H9 (cell line): ENCODE data around the gene AXL. TPM values are rescaled to one million over a fixed set of nuclear protein-coding genes. Genes with fewer than 3 reads are reported as not detected.

ENCODE experiments used
- DNase-seq: peaks from one replicate; pipeline ENCODE4 v3.0.0-alpha.2; 2017
- H2AFZ ChIP-seq: one replicate; pipeline ENCODE4 v1.6.1; 2013; ENCODE audit warnings: mild to moderate bottlenecking, low read length, control low read depth, moderate library complexity
- H2AK5ac ChIP-seq: 2 replicates; pipeline ENCODE4 v1.6.1; 2013; ENCODE audit warnings: low read length, control low read depth, mixed read lengths; ENCODE audit not compliant: insufficient read length
- H2BK120ac ChIP-seq: one replicate; pipeline ENCODE4 v1.6.1; 2013; ENCODE audit warnings: low read depth, mild to moderate bottlenecking, low read length, control low read depth, inconsistent platforms; ENCODE audit not compliant: poor library complexity, severe bottlenecking
- H2BK12ac ChIP-seq: 2 replicates; pipeline ENCODE4 v1.6.1; 2013; ENCODE audit warnings: low read length, control low read depth, mixed read lengths, low read depth; ENCODE audit not compliant: insufficient read length
- H2BK15ac ChIP-seq: 2 replicates; pipeline ENCODE4 v1.6.1; 2013; ENCODE audit warnings: low read depth, low read length, control low read depth
- H2BK20ac ChIP-seq: one replicate; pipeline ENCODE4 v1.6.1; 2013; ENCODE audit warnings: low read depth, mild to moderate bottlenecking, low read length, control low read depth, inconsistent platforms; ENCODE audit not compliant: poor library complexity, severe bottlenecking
- H2BK5ac ChIP-seq: 2 replicates; pipeline ENCODE4 v1.6.1; 2013; ENCODE audit warnings: low read length, control low read depth, mixed read lengths; ENCODE audit not compliant: insufficient read length
- H3K14ac ChIP-seq: 2 replicates; pipeline ENCODE4 v1.6.1; 2013; ENCODE audit warnings: low read length, control low read depth; ENCODE audit not compliant: insufficient read depth
- H3K18ac ChIP-seq: 2 replicates; pipeline ENCODE4 v1.6.1; 2013; ENCODE audit warnings: low read depth, mild to moderate bottlenecking, mixed read lengths, low read length, control low read depth; ENCODE audit not compliant: insufficient read length
- H3K23ac ChIP-seq: 2 replicates; pipeline ENCODE4 v1.6.1; 2013; ENCODE audit warnings: low read length, control low read depth, mixed read lengths, low read depth; ENCODE audit not compliant: insufficient read length
- H3K23me2 ChIP-seq: 2 replicates; pipeline ENCODE4 v1.6.1; 2013; ENCODE audit warnings: low read depth, mild to moderate bottlenecking, mixed read lengths, low read length, control low read depth; ENCODE audit not compliant: insufficient read length, poor library complexity, severe bottlenecking
- H3K27ac ChIP-seq: 2 replicates; pipeline ENCODE4 v1.5.1; 2013; ENCODE audit warnings: low read length, control low read depth, mixed read lengths, low read depth; ENCODE audit not compliant: insufficient read length
- H3K27me3 ChIP-seq: 2 replicates; pipeline ENCODE4 v1.6.1; 2013; ENCODE audit warnings: low read length, control low read depth, inconsistent platforms; ENCODE audit not compliant: insufficient read depth
- H3K4ac ChIP-seq: 2 replicates; pipeline ENCODE4 v1.6.1; 2013; ENCODE audit warnings: low read depth, mild to moderate bottlenecking, control low read depth, inconsistent platforms, low read length, moderate library complexity
- H3K4me1 ChIP-seq: 2 replicates; pipeline ENCODE4 v1.6.1; 2013; ENCODE audit warnings: low read length, control low read depth, inconsistent platforms; ENCODE audit not compliant: insufficient read depth
- H3K4me2 ChIP-seq: 2 replicates; pipeline ENCODE4 v1.6.1; 2013; ENCODE audit warnings: low read length, control low read depth, mixed read lengths; ENCODE audit not compliant: insufficient read length, insufficient read depth
- H3K56ac ChIP-seq: 2 replicates; pipeline ENCODE4 v1.6.1; 2013; ENCODE audit warnings: low read depth, mild to moderate bottlenecking, mixed read lengths, low read length, control low read depth; ENCODE audit not compliant: insufficient read length
- H3K79me1 ChIP-seq: 2 replicates; pipeline ENCODE4 v1.6.1; 2013; ENCODE audit warnings: low read depth, mild to moderate bottlenecking, moderate library complexity, low read length, control low read depth, inconsistent platforms; ENCODE audit not compliant: insufficient read depth, poor library complexity, severe bottlenecking
- H3K79me2 ChIP-seq: 2 replicates; pipeline ENCODE4 v1.6.1; 2013; ENCODE audit warnings: low read length, control low read depth, inconsistent platforms; ENCODE audit not compliant: insufficient read depth
- H3K9ac ChIP-seq: 2 replicates; pipeline ENCODE4 v1.6.1; 2013; ENCODE audit warnings: low read length, control low read depth, mixed read lengths; ENCODE audit not compliant: insufficient read length; ENCODE audit errors: extremely low read depth
- H3K9me3 ChIP-seq: one replicate; pipeline ENCODE4 v1.6.1; 2013; ENCODE audit warnings: low read depth, low read length, inconsistent platforms; ENCODE audit not compliant: control insufficient read depth
- H3T11ph ChIP-seq: one replicate; pipeline ENCODE4 v1.6.1; 2013; ENCODE audit warnings: mild to moderate bottlenecking, low read length, control low read depth, inconsistent platforms
- H4K20me1 ChIP-seq: one replicate; pipeline ENCODE4 v1.6.1; 2013; ENCODE audit not compliant: control insufficient read depth, insufficient read length, insufficient read depth
- H4K5ac ChIP-seq: 2 replicates; pipeline ENCODE4 v1.6.1; 2013; ENCODE audit warnings: low read depth, mild to moderate bottlenecking, mixed read lengths, low read length, control low read depth; ENCODE audit not compliant: insufficient read length
- H4K8ac ChIP-seq: replicated peaks from 2 replicates; pipeline ENCODE4 v1.6.1; 2013; ENCODE audit warnings: low read length, control low read depth, mixed read lengths, low read depth; ENCODE audit not compliant: insufficient read length
- H4K91ac ChIP-seq: 2 replicates; pipeline ENCODE4 v1.6.1; 2013; ENCODE audit warnings: low read depth, mild to moderate bottlenecking, moderate library complexity, mixed read lengths, low read length, control low read depth; ENCODE audit not compliant: insufficient read length
- H3K27ac Mint-ChIP-seq, 3 experiments: 2 replicates in 2 of 3; 3 replicates in 1 of 3; pipeline ENCODE4 v1.8.0; 2020 to 2021; ENCODE audit warnings: mixed read lengths in 3 of 3, mild to moderate bottlenecking in 1 of 3, moderate library complexity in 1 of 3
- H3K27me3 Mint-ChIP-seq: 2 replicates; pipeline ENCODE4 v1.8.0; 2021; ENCODE audit warnings: low read depth, mild to moderate bottlenecking, moderate library complexity, mixed read lengths
- H3K36me3 Mint-ChIP-seq, 3 experiments: 2 replicates in 2 of 3; 3 replicates in 1 of 3; pipeline ENCODE4 v1.8.0; 2020 to 2021; ENCODE audit warnings: low read depth in 3 of 3, mixed read lengths in 3 of 3; ENCODE audit not compliant: insufficient read depth in 1 of 3
- H3K4me1 Mint-ChIP-seq, 2 experiments: 2 replicates each; pipeline ENCODE4 v1.8.0; 2020; ENCODE audit warnings: mixed read lengths in 2 of 2
- H3K4me3 Mint-ChIP-seq, 2 experiments: 2 replicates in 1 of 2; 3 replicates in 1 of 2; pipeline ENCODE4 v1.8.0; 2020 to 2021; ENCODE audit warnings: mild to moderate bottlenecking in 2 of 2, mixed read lengths in 2 of 2, moderate library complexity in 1 of 2
- H3K9me3 Mint-ChIP-seq, 2 experiments: 2 replicates in 1 of 2; 3 replicates in 1 of 2; pipeline ENCODE4 v1.8.0; 2020; ENCODE audit warnings: mild to moderate bottlenecking in 2 of 2, mixed read lengths in 2 of 2, moderate library complexity in 1 of 2
- CTCF ChIP-seq: fragments of 200-600 bp; sonication (generic); conservative IDR thresholded peaks from 3 replicates; pipeline ENCODE4 v1.8.0; 2021; ENCODE audit warnings: antibody characterized with exemption, mild to moderate bottlenecking
- WGBS: extraction: QIAGEN DNeasy Blood & Tissue Kit; methylation state at CpG from one replicate; pipeline ENCODE4 v1.1.7; 2013; ENCODE audit warnings: missing lambda C conversion rate, low lambda C conversion rate, mixed read lengths; ENCODE audit not compliant: insufficient read length; ENCODE audit errors: extremely low coverage; 5-methylcytosine and 5-hydroxymethylcytosine counted together
- long read RNA-seq: library from polyadenylated mRNA; unstranded; transcript quantifications from one replicate; pipeline ENCODE4 v2.0.0, GENCODE V29; 2020
- total RNA-seq: library from RNA; stranded (reverse); gene quantifications from 2 replicates; pipeline ENCODE4 v1.2.1, GENCODE V29; 2021

AXL gene
- 29.4 and 30.3 TPM in 2 replicates for total RNA-seq
- long read RNA-seq, full-length matches to known transcripts: 17 of 29 reads
- long read RNA-seq, partial matches to known transcripts: 6 of 29 reads
- long read RNA-seq, other reads (novel, unspliced or antisense): 6 of 29 reads

GRCh38 chr19:41218615-41219507 is at the start of gene AXL:
AXL (plus strand) TSS chr19:41219223; CDS start chr19:41219393, 170 bp downstream.
- H3K27me3 Mint-ChIP-seq: peaks cover 6% of the 10 kb centered on the region

More at GRCh38 chr19:41218615-41219507, at the start of gene AXL:
- Histone ChIP-seq H3K23me2 (peaks cover 11% of the 10 kb centered on the region), H3K4me1 (no peaks in the 10 kb centered on the region), H2AFZ (no peak within 1 kb of the TSS), H2BK12ac (no peak within 1 kb of the TSS), H4K20me1 (no peaks in the 10 kb centered on the region), H4K8ac (no peak within 1 kb of the TSS), H2BK15ac (no peak within 1 kb of the TSS), H3K23ac (no peak within 1 kb of the TSS), H2BK5ac (no peak within 1 kb of the TSS), H3K14ac (peak within 1 kb of the TSS; percentile 44), H3K79me1 (no peaks in the 10 kb centered on the region), H3K18ac (peak within 1 kb of the TSS; percentile 80), H3K79me2 (no peaks in the 10 kb centered on the region), H3K4ac (no peak within 1 kb of the TSS), H4K5ac (no peak within 1 kb of the TSS), H3K27me3 (no peaks in the 10 kb centered on the region), H3K4me2 (peak within 1 kb of the TSS; percentile 81), H3K27ac (no peak within 1 kb of the TSS), H3K9me3 (no peaks in the 10 kb centered on the region), H3K9ac (peak within 1 kb of the TSS; percentile 41), H3T11ph (no peak within 1 kb of the TSS), H4K91ac (no peak within 1 kb of the TSS), H3K56ac (no peak within 1 kb of the TSS), H2AK5ac (no peak within 1 kb of the TSS), H2BK20ac (no peak within 1 kb of the TSS), H2BK120ac (no peak within 1 kb of the TSS)
- WGBS: no CpG with 5 or more reads among the region's 32 CpGs
- Mint-ChIP-seq H3K36me3 (peaks cover 12 to 20% (median 13%) of the 10 kb centered on the region in 3 experiments), H3K4me3 (peak within 1 kb of the TSS; percentile 74 to 91), H3K27ac (peak within 1 kb of the TSS; percentile 85 to 95 (median 88)), H3K4me1 (peaks cover 43 to 49% of the 10 kb centered on the region in 2 experiments), H3K9me3 (peaks cover 0 to 2% of the 10 kb centered on the region in 2 experiments; a peak in 3 of 5 replicates)
- peak; percentile 91 for DNase-seq
- TF ChIP-seq CTCF: no peak
